Measurements from ENCODE around the gene TNRC6C.
"Not testable (repeated sequence)": the region's sequence is repeated elsewhere in the genome, so short reads cannot be mapped to it uniquely, and the experiment has no call there.

The TNRC6C gene

GRCh38 chr17:78137392-78138203 lies 179.1 kb downstream of the TNRC6C start:
- no peak for DNase-seq (ENCODE audit: low read depth)

GRCh38 chr17:78138204-78139060 lies 179.9 kb downstream of the TNRC6C start:
- no peak for DNase-seq (ENCODE audit: low read depth)

GRCh38 chr17:78139861-78140168 lies 181.3 kb downstream of the TNRC6C start:
- DNase-seq (ENCODE audit: low read depth): not testable (repeated sequence)

GRCh38 chr17:78140169-78141051 lies 181.9 kb downstream of the TNRC6C start:
- peak; percentile 86 for DNase-seq (ENCODE audit: low read depth)

GRCh38 chr17:78141437-78142118 lies 183.1 kb downstream of the TNRC6C start:
- DNase-seq (ENCODE audit: low read depth): no peak

- DNase-seq (ENCODE audit: low read depth): no peak
Observed at GRCh38 chr17:78142119-78142861, 183.8 kb downstream of the TNRC6C start.

GRCh38 chr17:78143214-78144146 lies 185.0 kb downstream of the TNRC6C start:
- DNase-seq (ENCODE audit: low read depth): no peak

GRCh38 chr17:78144147-78144719 lies 185.7 kb downstream of the TNRC6C start:
- DNase-seq (ENCODE audit: low read depth): no peak

- DNase-seq (ENCODE audit: low read depth): no peak
Observed at GRCh38 chr17:78144736-78145641, 186.5 kb downstream of the TNRC6C start.

GRCh38 chr17:78146471-78146869 lies 188.0 kb downstream of the TNRC6C start:
- DNase-seq (ENCODE audit: low read depth): no peak

GRCh38 chr17:78146881-78147280 lies 188.4 kb downstream of the TNRC6C start:
- DNase-seq (ENCODE audit: low read depth): no peak

- no peak for DNase-seq (ENCODE audit: low read depth)
Observed at GRCh38 chr17:78147315-78147998, 189.0 kb downstream of the TNRC6C start.

- no peak for DNase-seq (ENCODE audit: low read depth)
Observed at GRCh38 chr17:78148286-78149016, 189.9 kb downstream of the TNRC6C start.

- DNase-seq (ENCODE audit: low read depth): no peak
Observed at GRCh38 chr17:78151514-78152008, 193.1 kb downstream of the TNRC6C start.

GRCh38 chr17:78154903-78155811 lies 196.7 kb downstream of the TNRC6C start:
- DNase-seq (ENCODE audit: low read depth): no peak

All from activated T-helper 9 cell treated with anti-CD3 and anti-CD28 coated beads, Interleukin-2, amount 50 U/mL, for 16 hours (primary cell).